Astrocyte (in vitro differentiated cells and primary cell): Measurements from ENCODE around the gene CD244. TPM values are rescaled to one million over a fixed set of nuclear protein-coding genes. Genes with fewer than 3 reads are reported as not detected.

Experiments
- DNase-seq: peaks from one replicate; pipeline ENCODE4 v3.0.0-alpha.2; 2010; ENCODE audit warnings: low read depth
- FAIRE-seq: peaks from 2 replicates; lab custom pipeline; 2011; peaks lifted over from hg19 to GRCh38; lab: Jason Lieb, UNC
- H2AFZ ChIP-seq: 2 replicates; pipeline ENCODE4 v1.6.0; 2012; ENCODE audit warnings: low read depth, low read length, inconsistent platforms
- H3K27ac ChIP-seq: 2 replicates; pipeline ENCODE4 v1.5.1; 2011; ENCODE audit warnings: low read depth, low read length, inconsistent platforms
- H3K27me3 ChIP-seq: 2 replicates; pipeline ENCODE4 v1.6.0; 2011; ENCODE audit warnings: low read length, inconsistent platforms; ENCODE audit not compliant: insufficient read depth
- H3K36me3 ChIP-seq: 2 replicates; pipeline ENCODE4 v1.5.1; 2011; ENCODE audit warnings: low read length, inconsistent platforms; ENCODE audit not compliant: insufficient read depth
- H3K4me1 ChIP-seq: 2 replicates; pipeline ENCODE4 v1.5.1; 2011; ENCODE audit warnings: low read length, inconsistent platforms; ENCODE audit not compliant: insufficient read depth
- H3K4me2 ChIP-seq: 2 replicates; pipeline ENCODE4 v1.6.0; 2012; ENCODE audit warnings: low read length, inconsistent platforms
- H3K4me3 ChIP-seq: 2 replicates; pipeline ENCODE4 v1.5.1; 2011; ENCODE audit warnings: low read depth, mild to moderate bottlenecking, low read length, inconsistent platforms; ENCODE audit not compliant: insufficient read depth
- H3K79me2 ChIP-seq: 2 replicates; pipeline ENCODE4 v1.6.0; 2012; ENCODE audit warnings: mild to moderate bottlenecking, low read length, inconsistent platforms; ENCODE audit not compliant: insufficient read depth
- H3K9ac ChIP-seq: 2 replicates; pipeline ENCODE4 v1.6.0; 2012; ENCODE audit warnings: mild to moderate bottlenecking, low read length, inconsistent platforms
- H3K9me3 ChIP-seq: 2 replicates; pipeline ENCODE4 v1.5.1; 2012; ENCODE audit warnings: low read depth, mild to moderate bottlenecking, low read length, inconsistent platforms; ENCODE audit not compliant: insufficient read depth
- H4K20me1 ChIP-seq: 2 replicates; pipeline ENCODE4 v1.6.0; 2012; ENCODE audit warnings: low read length, inconsistent platforms; ENCODE audit not compliant: insufficient read depth
- H3K27ac Mint-ChIP-seq: one replicate; pipeline ENCODE4 v1.8.0; 2021; ENCODE audit warnings: mild to moderate bottlenecking, mixed read lengths; ENCODE audit not compliant: unreplicated experiment
- H3K27me3 Mint-ChIP-seq: one replicate; pipeline ENCODE4 v1.8.0; 2021; ENCODE audit warnings: low read depth, mixed read lengths; ENCODE audit not compliant: unreplicated experiment
- H3K36me3 Mint-ChIP-seq: one replicate; pipeline ENCODE4 v1.8.0; 2021; ENCODE audit warnings: low read depth, mixed read lengths; ENCODE audit not compliant: unreplicated experiment
- H3K4me1 Mint-ChIP-seq: one replicate; pipeline ENCODE4 v1.8.0; 2021; ENCODE audit warnings: low read depth, mixed read lengths; ENCODE audit not compliant: unreplicated experiment
- H3K4me3 Mint-ChIP-seq: one replicate; pipeline ENCODE4 v1.8.0; 2021; ENCODE audit warnings: mild to moderate bottlenecking, moderate library complexity, mixed read lengths; ENCODE audit not compliant: unreplicated experiment
- H3K9me3 Mint-ChIP-seq: one replicate; pipeline ENCODE4 v1.8.0; 2021; ENCODE audit warnings: mild to moderate bottlenecking, mixed read lengths; ENCODE audit not compliant: unreplicated experiment
- EZH2 ChIP-seq: IDR thresholded peaks from 2 replicates; pipeline ENCODE4 v1.6.1; 2012; ENCODE audit warnings: mild to moderate bottlenecking, low read length, inconsistent platforms; ENCODE audit not compliant: insufficient read depth
- total RNA-seq: library from RNA; stranded (reverse); gene quantifications from 2 replicates; pipeline ENCODE4 v1.2.1, GENCODE V29; 2021
- TF ChIP-seq, protein P1 (sequence below): IDR thresholded peaks from 2 replicates; pipeline ENCODE4 v1.5.1; 2011; ENCODE audit warnings: low read depth, mild to moderate bottlenecking, inconsistent platforms, low read length, moderate library complexity; ENCODE audit not compliant: insufficient read depth

CD244 gene
- total RNA-seq, 1 donor from 2014 or later = not detected

- H4K20me1 ChIP-seq = no peaks in the 10 kb centered on the region
- H3K36me3 Mint-ChIP-seq = no peaks in the 10 kb centered on the region
- no peak for DNase-seq
- H3K27me3 Mint-ChIP-seq = peaks cover 2% of the 10 kb centered on the region
- H3K9me3 ChIP-seq = no peaks in the 10 kb centered on the region
- no peaks in the 10 kb centered on the region for H3K4me1 Mint-ChIP-seq
- H3K4me1 ChIP-seq = no peaks in the 10 kb centered on the region
- H3K27ac Mint-ChIP-seq = no peak overlapping the region
- no peak overlapping the region for H3K4me3 ChIP-seq
- no peak overlapping the region for H3K27ac ChIP-seq
- no peaks in the 10 kb centered on the region for H3K79me2 ChIP-seq
- H3K4me3 Mint-ChIP-seq = no peak overlapping the region
- no peak overlapping the region for H3K9ac ChIP-seq
- H3K4me2 ChIP-seq = no peak overlapping the region
- no peaks in the 10 kb centered on the region for H3K27me3 ChIP-seq
- FAIRE-seq = no peak
- no peaks in the 10 kb centered on the region for H3K36me3 ChIP-seq
- no peak for TF ChIP-seq EZH2
- TF ChIP-seq, protein P1, sequence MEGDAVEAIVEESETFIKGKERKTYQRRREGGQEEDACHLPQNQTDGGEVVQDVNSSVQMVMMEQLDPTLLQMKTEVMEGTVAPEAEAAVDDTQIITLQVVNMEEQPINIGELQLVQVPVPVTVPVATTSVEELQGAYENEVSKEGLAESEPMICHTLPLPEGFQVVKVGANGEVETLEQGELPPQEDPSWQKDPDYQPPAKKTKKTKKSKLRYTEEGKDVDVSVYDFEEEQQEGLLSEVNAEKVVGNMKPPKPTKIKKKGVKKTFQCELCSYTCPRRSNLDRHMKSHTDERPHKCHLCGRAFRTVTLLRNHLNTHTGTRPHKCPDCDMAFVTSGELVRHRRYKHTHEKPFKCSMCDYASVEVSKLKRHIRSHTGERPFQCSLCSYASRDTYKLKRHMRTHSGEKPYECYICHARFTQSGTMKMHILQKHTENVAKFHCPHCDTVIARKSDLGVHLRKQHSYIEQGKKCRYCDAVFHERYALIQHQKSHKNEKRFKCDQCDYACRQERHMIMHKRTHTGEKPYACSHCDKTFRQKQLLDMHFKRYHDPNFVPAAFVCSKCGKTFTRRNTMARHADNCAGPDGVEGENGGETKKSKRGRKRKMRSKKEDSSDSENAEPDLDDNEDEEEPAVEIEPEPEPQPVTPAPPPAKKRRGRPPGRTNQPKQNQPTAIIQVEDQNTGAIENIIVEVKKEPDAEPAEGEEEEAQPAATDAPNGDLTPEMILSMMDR = no peak
- no peak overlapping the region for H2AFZ ChIP-seq
- H3K9me3 Mint-ChIP-seq = no peaks in the 10 kb centered on the region
Measured at GRCh38 chr1:160855181-160855981, 7.3 kb downstream of the CD244 start.

DNA sequence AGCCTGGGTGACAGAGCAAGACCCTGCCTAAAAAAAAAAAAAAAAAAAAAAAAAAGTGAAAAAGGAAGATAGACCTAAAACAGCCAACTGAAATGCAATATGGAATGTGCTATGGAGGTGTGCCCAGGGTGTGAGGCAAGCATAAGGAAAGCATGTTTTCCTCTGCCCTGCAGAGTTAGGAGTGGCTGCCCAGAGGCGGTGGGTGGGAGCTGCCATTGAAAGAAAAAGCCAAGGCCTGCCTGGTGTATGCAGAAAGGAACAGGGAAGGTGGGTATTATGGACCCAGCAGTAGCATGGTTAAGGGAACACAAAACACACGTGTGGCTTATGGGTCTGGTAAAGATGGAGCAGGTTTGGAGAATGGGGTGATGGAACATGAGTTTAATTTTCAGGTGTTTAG, 8.9 kb downstream of the CD244 start:
- Mint-ChIP-seq H3K27ac (no peak overlapping the region), H3K4me1 (no peaks in the 10 kb centered on the region), H3K4me3 (no peak overlapping the region), H3K27me3 (peaks cover 3% of the 10 kb centered on the region), H3K36me3 (no peaks in the 10 kb centered on the region), H3K9me3 (no peaks in the 10 kb centered on the region)
- Histone ChIP-seq H3K4me2 (no peak overlapping the region), H3K27ac (no peak overlapping the region), H3K4me3 (no peak overlapping the region), H3K4me1 (no peaks in the 10 kb centered on the region), H3K27me3 (no peaks in the 10 kb centered on the region), H4K20me1 (no peaks in the 10 kb centered on the region), H3K9me3 (no peaks in the 10 kb centered on the region), H3K79me2 (no peaks in the 10 kb centered on the region), H3K36me3 (no peaks in the 10 kb centered on the region), H3K9ac (no peak overlapping the region), H2AFZ (no peak overlapping the region)
- DNase-seq (no peak), FAIRE-seq (no peak)
- TF ChIP-seq, protein P1 = no peak
- no peak for TF ChIP-seq EZH2

GRCh38 chr1:160853014-160853413, 9.7 kb downstream of the CD244 start:
- no peaks in the 10 kb centered on the region for H3K36me3 Mint-ChIP-seq
- peaks cover 6% of the 10 kb centered on the region for H3K27me3 Mint-ChIP-seq
- Histone ChIP-seq H2AFZ (no peak overlapping the region), H3K9me3 (no peaks in the 10 kb centered on the region), H3K27ac (no peak overlapping the region), H3K9ac (no peak overlapping the region), H3K4me3 (no peak overlapping the region), H3K36me3 (no peaks in the 10 kb centered on the region), H3K4me1 (no peaks in the 10 kb centered on the region), H3K27me3 (no peaks in the 10 kb centered on the region), H3K79me2 (no peaks in the 10 kb centered on the region), H3K4me2 (no peak overlapping the region), H4K20me1 (no peaks in the 10 kb centered on the region)
- no peaks in the 10 kb centered on the region for H3K4me1 Mint-ChIP-seq
- H3K9me3 Mint-ChIP-seq = no peaks in the 10 kb centered on the region
- DNase-seq = no peak
- TF ChIP-seq EZH2 = no peak
- TF ChIP-seq, protein P1 = no peak
- no peak for FAIRE-seq
- no peak overlapping the region for H3K27ac Mint-ChIP-seq
- H3K4me3 Mint-ChIP-seq = no peak overlapping the region
